HEK293T (cell line): ENCODE results near the gene ARMC2.

Experiments
- CTCF ChIA-PET: fragments of 350-600 bp; formaldehyde crosslinking; extraction: SDS; loops from one replicate; lab custom pipeline; 2021; ENCODE audit warnings: antibody characterized with exemption, inconsistent platforms; lab: Yijun Ruan, JAX
- POLR2A ChIA-PET: fragments of 350-600 bp; formaldehyde crosslinking; extraction: SDS; loops from one replicate; lab custom pipeline; 2020; ENCODE audit warnings: antibody characterized with exemption, inconsistent platforms; lab: Yijun Ruan, JAX
- DNase-seq: peaks from one replicate; pipeline ENCODE4 v3.0.0; 2012; ENCODE audit warnings: mixed read lengths; ENCODE audit errors: extremely low spot score
- ARNT ChIP-seq: fragments of 450-650 bp; IDR thresholded peaks from 2 replicates; pipeline ENCODE4 v1.6.1; 2017; ENCODE audit warnings: mild to moderate bottlenecking
- BHLHE40 ChIP-seq: fragments of 450-650 bp; IDR thresholded peaks from 2 replicates; pipeline ENCODE4 v1.6.1; 2016; ENCODE audit warnings: mild to moderate bottlenecking, moderate library complexity, borderline replicate concordance
- CTBP1 ChIP-seq: fragments of 450-650 bp; IDR thresholded peaks from 2 replicates; pipeline ENCODE4 v1.6.1; 2016; ENCODE audit warnings: borderline replicate concordance
- ELF4 ChIP-seq: fragments of 450-650 bp; IDR thresholded peaks from 2 replicates; pipeline ENCODE4 v1.6.1; 2017; ENCODE audit warnings: antibody characterized with exemption
- FOXA1 ChIP-seq: fragments of 450-650 bp; IDR thresholded peaks from 2 replicates; pipeline ENCODE4 v1.6.1; 2016; ENCODE audit warnings: mild to moderate bottlenecking
- FOXK2 ChIP-seq: fragments of 450-650 bp; IDR thresholded peaks from 2 replicates; pipeline ENCODE4 v1.6.1; 2016; ENCODE audit warnings: mild to moderate bottlenecking
- FOXM1 ChIP-seq: fragments of 450-650 bp; IDR thresholded peaks from 2 replicates; pipeline ENCODE4 v1.6.1; 2017; ENCODE audit warnings: mild to moderate bottlenecking, borderline replicate concordance
- HDGF ChIP-seq: fragments of 450-650 bp; IDR thresholded peaks from 2 replicates; pipeline ENCODE4 v1.6.1; 2017; ENCODE audit warnings: antibody characterized with exemption, borderline replicate concordance
- L3MBTL2 ChIP-seq: fragments of 450-650 bp; conservative IDR thresholded peaks from 2 replicates; pipeline ENCODE4 v1.6.1; 2016; ENCODE audit warnings: mild to moderate bottlenecking
- LEF1 ChIP-seq: fragments of 450-650 bp; IDR thresholded peaks from 2 replicates; pipeline ENCODE4 v1.6.1; 2017; ENCODE audit warnings: mild to moderate bottlenecking, borderline replicate concordance
- NFRKB ChIP-seq: fragments of 450-650 bp; IDR thresholded peaks from 2 replicates; pipeline ENCODE4 v1.6.1; 2016; ENCODE audit warnings: mild to moderate bottlenecking, moderate library complexity
- SP1 ChIP-seq: fragments of 450-650 bp; IDR thresholded peaks from 2 replicates; pipeline ENCODE4 v1.6.1; 2017
- SUZ12 ChIP-seq: fragments of 450-650 bp; IDR thresholded peaks from 2 replicates; pipeline ENCODE4 v1.6.1; 2016; ENCODE audit warnings: mild to moderate bottlenecking
- TARDBP ChIP-seq: fragments of 450-650 bp; IDR thresholded peaks from 2 replicates; pipeline ENCODE4 v1.6.1; 2016
- ZNF384 ChIP-seq: fragments of 450-650 bp; IDR thresholded peaks from 2 replicates; pipeline ENCODE4 v1.6.1; 2016
- TF ChIP-seq, protein P1 (sequence below): fragments of 450-650 bp; IDR thresholded peaks from 2 replicates; pipeline ENCODE4 v1.6.1; 2016

The ARMC2 gene

GRCh38 chr6:108948181-108948661 lies 100.0 kb downstream of the ARMC2 start:
- no peak for DNase-seq
- CTCF ChIA-PET, result interaction anchor here (0.6 to 1.3 kb wide), 3 partner anchors 20 to 819 kb away, joined by 3 to 8 read pairs (median 3); no protein-coding TSS in a partner anchor

DNA sequence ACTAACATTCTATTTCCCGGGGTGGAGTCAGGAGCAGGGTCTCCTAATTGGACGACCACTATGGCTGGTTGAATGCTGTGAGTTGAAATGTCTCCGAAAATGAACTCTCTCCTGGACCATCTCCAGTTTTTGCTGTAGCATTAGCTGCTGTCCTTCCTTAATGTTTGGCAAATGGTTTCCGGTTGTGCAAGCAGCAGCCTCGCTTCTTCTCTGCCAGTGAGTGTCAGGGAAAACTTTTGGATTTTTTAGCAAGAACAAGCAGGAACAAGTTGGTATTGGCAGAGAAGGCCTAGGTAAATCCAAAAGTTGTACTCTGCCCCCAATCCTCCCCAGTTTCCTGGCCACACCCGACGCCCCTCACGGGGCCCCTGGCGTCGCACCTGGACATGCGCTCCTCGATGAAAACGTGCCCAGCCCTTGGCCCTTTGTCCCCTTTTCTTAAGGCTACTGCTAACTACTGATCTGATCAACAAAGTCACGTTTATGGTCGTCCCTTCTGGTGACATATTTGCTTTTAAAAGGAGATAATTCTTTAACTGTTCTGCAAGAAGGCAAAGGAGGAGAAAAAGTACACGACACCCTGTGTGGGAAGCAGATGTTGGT lies 103.2 kb downstream of the ARMC2 start:
- TF ChIP-seq SUZ12, result no peak
- no peak for TF ChIP-seq CTBP1
- no peak for TF ChIP-seq ZNF384
- no peak for TF ChIP-seq HDGF
- ChIA-PET CTCF (no interaction called here), POLR2A (no interaction called here)
- no peak for DNase-seq

More at GRCh38 chr6:108948181-108948661, 100.0 kb downstream of the ARMC2 start:
- POLR2A ChIA-PET, result interaction anchor here (0.7 to 0.9 kb wide), 2 partner anchors 18 to 100 kb away, joined by 3 read pairs; partner anchors contain the start of gene ARMC2
- TF ChIP-seq ELF4, result no peak

- TF ChIP-seq ARNT (no peak), ZNF384 (no peak), FOXM1 (no peak), NFRKB (no peak), LEF1 (no peak), TARDBP (no peak), SP1 (no peak), HDGF (no peak), SUZ12 (no peak), CTBP1 (no peak), FOXA1 (no peak), BHLHE40 (no peak), L3MBTL2 (no peak), ELF4 (no peak), FOXK2 (no peak)
- TF ChIP-seq, protein P1, sequence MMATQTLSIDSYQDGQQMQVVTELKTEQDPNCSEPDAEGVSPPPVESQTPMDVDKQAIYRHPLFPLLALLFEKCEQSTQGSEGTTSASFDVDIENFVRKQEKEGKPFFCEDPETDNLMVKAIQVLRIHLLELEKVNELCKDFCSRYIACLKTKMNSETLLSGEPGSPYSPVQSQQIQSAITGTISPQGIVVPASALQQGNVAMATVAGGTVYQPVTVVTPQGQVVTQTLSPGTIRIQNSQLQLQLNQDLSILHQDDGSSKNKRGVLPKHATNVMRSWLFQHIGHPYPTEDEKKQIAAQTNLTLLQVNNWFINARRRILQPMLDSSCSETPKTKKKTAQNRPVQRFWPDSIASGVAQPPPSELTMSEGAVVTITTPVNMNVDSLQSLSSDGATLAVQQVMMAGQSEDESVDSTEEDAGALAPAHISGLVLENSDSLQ, result no peak
- DNase-seq, result no peak
- CTCF ChIA-PET, result no interaction called here
- POLR2A ChIA-PET, result no interaction called here
These were observed 104.7 kb downstream of the ARMC2 start for GRCh38 chr6:108952776-108953486.

- no peak for DNase-seq
- no peak for TF ChIP-seq TARDBP
- no peak for TF ChIP-seq NFRKB
- TF ChIP-seq FOXK2, result no peak
- TF ChIP-seq FOXA1, result no peak
- no peak for TF ChIP-seq HDGF
- TF ChIP-seq SUZ12, result no peak
- TF ChIP-seq ELF4, result no peak
- TF ChIP-seq, protein P1, result no peak
- TF ChIP-seq ZNF384, result no peak
- no peak for TF ChIP-seq SP1
- TF ChIP-seq L3MBTL2, result no peak
- TF ChIP-seq ARNT, result no peak
- TF ChIP-seq LEF1, result no peak
- no peak for TF ChIP-seq BHLHE40
- no peak for TF ChIP-seq FOXM1
- TF ChIP-seq CTBP1, result no peak
- ChIA-PET CTCF (no interaction called here), POLR2A (no interaction called here)
These were observed 105.5 kb downstream of the ARMC2 start for GRCh38 chr6:108953681-108954080.

DNA sequence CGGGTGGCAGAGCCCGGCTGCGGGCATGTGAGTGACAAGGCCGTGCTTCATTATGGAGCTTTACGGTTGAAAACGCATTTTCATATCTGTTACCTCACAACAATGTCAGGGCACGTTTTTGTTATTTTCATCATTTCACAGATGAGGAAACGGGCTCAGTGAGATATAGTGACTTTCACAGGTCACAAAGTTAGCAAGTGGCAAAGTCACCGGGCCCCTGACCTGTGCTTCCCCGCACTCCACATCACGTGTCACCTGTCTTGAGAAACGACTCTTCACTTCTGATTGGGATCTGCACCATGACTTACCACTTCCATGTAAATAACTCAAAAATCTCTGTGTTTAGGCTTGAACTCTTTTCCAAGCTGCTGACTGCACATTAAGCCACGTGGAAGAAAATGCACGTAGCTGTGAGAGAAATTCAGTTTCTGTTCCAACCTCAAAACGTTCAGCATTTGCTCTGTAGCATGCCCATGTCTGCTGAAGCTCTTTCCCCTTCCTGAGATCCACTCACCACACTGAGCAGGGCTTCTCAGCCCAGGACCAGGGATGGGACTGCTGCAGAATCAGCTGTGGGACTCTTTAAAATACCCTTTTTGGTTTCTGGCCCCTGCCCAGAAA lies 107.2 kb downstream of the ARMC2 start:
- CTCF ChIA-PET, result no interaction called here
- TF ChIP-seq TARDBP, result no peak
- TF ChIP-seq BHLHE40, result no peak
- no peak for TF ChIP-seq HDGF
- TF ChIP-seq L3MBTL2, result no peak
- no peak for TF ChIP-seq LEF1
- no peak for DNase-seq
- POLR2A ChIA-PET, result interaction anchor here (0.5 to 1.2 kb wide), 2 partner anchors 14 to 107 kb away, joined by 3 to 4 read pairs; partner anchors contain the start of gene ARMC2

DNA sequence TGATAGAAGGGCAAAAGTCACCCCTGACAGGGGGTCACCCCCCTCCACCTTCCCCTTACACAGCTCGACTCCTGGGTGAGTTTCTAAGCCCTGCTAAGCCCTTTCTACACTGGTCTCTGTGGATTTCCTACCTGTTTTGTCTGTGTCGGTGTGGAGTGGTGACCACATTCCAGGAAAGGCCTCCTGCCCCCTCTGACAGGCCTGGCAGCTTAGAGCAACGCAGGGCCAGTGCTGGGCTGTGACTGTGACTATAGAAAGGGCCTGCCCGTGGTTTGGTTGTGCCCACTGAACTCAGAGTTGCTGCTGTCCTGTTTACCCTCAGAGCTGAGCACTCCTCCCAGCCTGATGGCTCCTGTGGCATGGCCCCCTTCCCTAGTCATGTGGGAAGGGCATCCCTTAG lies 109.0 kb downstream of the ARMC2 start:
- POLR2A ChIA-PET, result no interaction called here

More for the DNA sequence above, 109.0 kb downstream of the ARMC2 start:
- CTCF ChIA-PET, result no interaction called here
- TF ChIP-seq ZNF384 (no peak), SUZ12 (no peak)
- no peak for DNase-seq
